OCI-LY3 (cell line): ENCODE data around the gene TMEM184B.

Source experiments
- H2AFZ ChIP-seq: fragments of 200-600, 300-600 bp; shearing (Covaris generic); 2 replicates; pipeline ENCODE4 v1.6.0; 2014; ENCODE audit warnings: antibody characterized with exemption, low read depth, low read length
- H3K27ac ChIP-seq: fragments of 200-600, 300-600 bp; sonication (generic); 2 replicates; pipeline ENCODE4 v1.5.1; 2014; ENCODE audit warnings: mild to moderate bottlenecking, low read length, moderate library complexity, mixed read lengths
- H3K27me3 ChIP-seq: fragments of 200-600, 300-600 bp; sonication (generic); 2 replicates; pipeline ENCODE4 v1.6.1; 2014; ENCODE audit warnings: low read depth, low read length, mixed read lengths
- H3K36me3 ChIP-seq: fragments of 200-600, 300-600 bp; sonication (generic); replicated peaks from 2 replicates; pipeline ENCODE3; 2014; ENCODE audit warnings: low read depth, low read length, mixed read lengths
- H3K4me1 ChIP-seq: fragments of 300-600, 200-600 bp; sonication (generic); 2 replicates; pipeline ENCODE4 v1.6.1; 2014; ENCODE audit warnings: low read length, mixed read lengths
- H3K4me2 ChIP-seq: fragments of 200-600, 300-600 bp; sonication (generic); 2 replicates; pipeline ENCODE4 v1.6.1; 2014; ENCODE audit warnings: low read length, mixed read lengths
- H3K4me3 ChIP-seq: fragments of 300-600, 200-600 bp; sonication (generic); 2 replicates; pipeline ENCODE4 v1.5.1; 2014; ENCODE audit warnings: antibody characterized with exemption, mild to moderate bottlenecking, low read length, moderate library complexity
- H3K79me2 ChIP-seq: fragments of 300-600, 200-600 bp; shearing (Covaris generic); 2 replicates; pipeline ENCODE4 v1.6.1; 2014; ENCODE audit warnings: mild to moderate bottlenecking, low read length, mixed read lengths
- H3K9ac ChIP-seq: fragments of 300-600, 200-600 bp; shearing (Covaris generic); 2 replicates; pipeline ENCODE4 v1.6.0; 2014; ENCODE audit warnings: mild to moderate bottlenecking, low read length, moderate library complexity
- H3K9me3 ChIP-seq: fragments of 200-600, 300-600 bp; shearing (Covaris generic); 2 replicates; pipeline ENCODE4 v1.6.1; 2014; ENCODE audit warnings: low read length, mixed read lengths; ENCODE audit not compliant: insufficient read depth
- H4K20me1 ChIP-seq: fragments of 200-600, 300-600 bp; sonication (generic); 2 replicates; pipeline ENCODE4 v1.6.1; 2016; ENCODE audit warnings: low read length, mixed read lengths; ENCODE audit not compliant: insufficient read depth
- CTCF ChIP-seq: fragments of 200-600, 300-600 bp; sonication (generic); IDR thresholded peaks from 2 replicates; pipeline ENCODE4 v1.5.1; 2014; ENCODE audit warnings: antibody characterized with exemption, low read length, low read depth
- EZH2phosphoT487 ChIP-seq: fragments of 200-600 bp; shearing (Covaris generic); IDR thresholded peaks from 2 replicates; pipeline ENCODE4 v1.6.1; 2018; ENCODE audit warnings: antibody characterized with exemption, mixed run types, low read depth

The TMEM184B gene

DNA sequence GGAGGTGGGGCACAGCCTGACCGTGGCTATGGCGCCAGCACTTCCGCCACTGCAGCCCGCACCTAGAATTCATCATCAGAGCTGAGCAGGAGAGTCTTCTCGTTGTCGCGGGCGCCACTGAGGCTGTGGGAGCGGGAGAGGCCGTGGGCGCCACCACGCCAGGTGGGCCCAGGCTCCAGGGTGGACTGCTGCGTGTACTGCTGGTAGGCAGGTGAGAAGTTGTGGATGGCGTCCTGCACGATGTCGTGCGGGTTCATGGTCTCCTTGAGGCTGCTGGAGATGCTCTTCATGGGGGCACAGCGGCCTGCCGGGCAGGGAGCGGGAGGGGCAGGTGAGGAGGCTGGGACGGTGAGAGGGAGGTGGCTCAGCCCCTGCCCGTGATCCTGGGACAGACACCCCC is 51.4 kb downstream of the TMEM184B start:
- H4K20me1 ChIP-seq: peaks cover 8% of the 10 kb centered on the region; the same call in 1 of the 2 replicates
- H3K9ac ChIP-seq: no peak overlapping the region
- no peak overlapping the region for H3K4me2 ChIP-seq
- H3K4me1 ChIP-seq: peaks cover 17% of the 10 kb centered on the region
- TF ChIP-seq EZH2phosphoT487 (no peak), CTCF (no peak)
- H3K79me2 ChIP-seq: no peaks in the 10 kb centered on the region
- no peaks in the 10 kb centered on the region for H3K9me3 ChIP-seq
- H3K27me3 ChIP-seq: no peaks in the 10 kb centered on the region
- peaks cover 41% of the 10 kb centered on the region for H3K36me3 ChIP-seq
- H3K27ac ChIP-seq: no peak overlapping the region
- no peak overlapping the region for H2AFZ ChIP-seq
- H3K4me3 ChIP-seq: no peak overlapping the region

DNA sequence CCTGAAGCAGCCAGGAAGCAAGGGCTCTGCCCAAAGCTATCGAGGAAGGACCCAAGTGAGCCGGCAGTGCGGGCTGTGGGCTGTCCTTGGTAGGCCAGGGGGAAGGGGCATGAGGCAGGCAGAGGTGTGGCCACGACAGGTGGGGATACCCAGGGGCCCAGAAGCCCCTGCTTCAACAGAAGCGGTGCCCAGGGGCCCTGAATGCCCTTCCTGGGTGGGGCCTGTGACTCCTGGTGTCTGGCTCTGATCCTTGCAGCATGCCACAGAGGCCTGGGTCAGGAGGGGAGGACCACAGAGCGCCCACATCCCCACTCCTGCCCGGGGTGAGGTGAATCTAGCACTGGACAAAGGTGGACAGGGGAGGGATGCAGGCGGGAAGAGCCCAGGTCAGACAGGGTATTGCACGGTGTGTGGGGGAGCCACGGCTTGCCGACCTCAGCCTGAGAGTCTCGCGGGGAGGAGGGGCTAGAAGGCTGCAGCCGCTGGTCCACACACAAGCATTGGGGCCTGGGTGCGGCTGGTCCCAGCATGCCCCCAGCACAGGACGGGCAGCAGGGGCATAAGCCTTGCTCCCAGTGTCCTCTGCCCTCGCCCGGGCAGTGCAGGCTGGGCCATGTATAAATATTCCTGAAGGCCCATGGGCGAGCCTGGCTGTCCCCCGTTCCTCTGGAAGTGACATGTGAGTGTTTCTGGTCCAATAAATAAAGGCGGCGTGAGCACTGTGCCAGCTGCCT is 52.0 kb downstream of the TMEM184B start:
- no peaks in the 10 kb centered on the region for H3K27me3 ChIP-seq
- H4K20me1 ChIP-seq: peaks cover 8% of the 10 kb centered on the region; the same call in 1 of the 2 replicates
- no peak overlapping the region for H3K4me3 ChIP-seq
- H3K9me3 ChIP-seq: no peaks in the 10 kb centered on the region
- H3K4me1 ChIP-seq: peaks cover 17% of the 10 kb centered on the region
- H3K4me2 ChIP-seq: no peak overlapping the region
- no peak overlapping the region for H3K27ac ChIP-seq
- TF ChIP-seq EZH2phosphoT487: no peak
- no peak for TF ChIP-seq CTCF
- H2AFZ ChIP-seq: no peak overlapping the region
- no peak overlapping the region for H3K9ac ChIP-seq
- H3K36me3 ChIP-seq: peaks cover 41% of the 10 kb centered on the region
- no peaks in the 10 kb centered on the region for H3K79me2 ChIP-seq

GRCh38 chr22:38220163-38220562 is 52.6 kb downstream of the TMEM184B start:
- Histone ChIP-seq H3K4me2 (no peak overlapping the region), H3K9me3 (no peaks in the 10 kb centered on the region), H3K9ac (no peak overlapping the region), H3K79me2 (no peaks in the 10 kb centered on the region), H2AFZ (no peak overlapping the region), H3K4me1 (peaks cover 17% of the 10 kb centered on the region), H3K27ac (no peak overlapping the region), H3K27me3 (no peaks in the 10 kb centered on the region), H3K4me3 (no peak overlapping the region), H4K20me1 (peaks cover 8% of the 10 kb centered on the region; the same call in 1 of the 2 replicates), H3K36me3 (peaks cover 37% of the 10 kb centered on the region)
- TF ChIP-seq CTCF (no peak), EZH2phosphoT487 (no peak)

DNA sequence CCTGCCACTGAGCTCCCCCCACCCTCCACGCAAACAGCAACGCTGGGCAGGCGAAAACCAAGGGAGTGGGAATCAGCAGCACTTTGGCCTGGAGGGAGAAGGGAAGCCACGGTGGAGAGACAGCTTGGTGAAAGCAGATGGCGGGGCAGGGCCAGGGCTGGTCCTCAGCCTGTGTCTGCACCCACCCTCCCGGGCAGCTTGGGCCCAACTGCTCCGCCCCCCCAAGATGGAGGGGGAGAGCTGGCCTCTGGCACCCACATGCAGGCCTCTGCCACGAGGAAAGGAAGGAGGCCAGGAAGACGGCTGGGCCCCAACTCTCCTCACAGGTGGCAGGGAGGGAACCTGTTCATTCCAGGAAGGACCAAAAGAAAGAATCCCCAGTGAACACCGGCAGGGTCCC is 53.2 kb downstream of the TMEM184B start:
- H3K4me1 ChIP-seq: peaks cover 17% of the 10 kb centered on the region
- peaks cover 8% of the 10 kb centered on the region; the same call in 1 of the 2 replicates for H4K20me1 ChIP-seq
- H2AFZ ChIP-seq: no peak overlapping the region
- no peaks in the 10 kb centered on the region for H3K27me3 ChIP-seq
- H3K27ac ChIP-seq: peak overlapping the region; percentile 47; the same call in 1 of the 2 replicates
- H3K79me2 ChIP-seq: no peaks in the 10 kb centered on the region
- no peak overlapping the region for H3K4me2 ChIP-seq
- H3K4me3 ChIP-seq: no peak overlapping the region
- peaks cover 36% of the 10 kb centered on the region for H3K36me3 ChIP-seq
- H3K9ac ChIP-seq: no peak overlapping the region
- H3K9me3 ChIP-seq: no peaks in the 10 kb centered on the region
- TF ChIP-seq EZH2phosphoT487: no peak
- TF ChIP-seq CTCF: no peak
